ENCODE results near the gene HOXD13.

HOXD13 gene

GRCh38 chr2:176117162-176117822 lies 24.8 kb downstream of the HOXD13 start:
- Histone ChIP-seq H3K4me3 (ENCODE audit: low read length in 2 of 2) (no peak overlapping the region), H3K36me3 (ENCODE audit: control insufficient read depth in 2 of 2, insufficient read depth in 2 of 2, low read length in 2 of 2) (no peaks in the 10 kb centered on the region), H3K9me3 (ENCODE audit: control insufficient read depth in 2 of 2, low read length in 2 of 2) (peaks cover 2 to 4% of the 10 kb centered on the region in 2 donors), H3K27me3 (ENCODE audit: control insufficient read depth in 1 of 2, insufficient read depth in 2 of 2, low read length in 2 of 2) (peaks cover 84 to 97% of the 10 kb centered on the region in 2 donors), H3K9ac (ENCODE audit: low read length in 2 of 2) (no peak overlapping the region), H3K27ac (ENCODE audit: low read length) (no peak overlapping the region), H3K4me1 (ENCODE audit: control insufficient read depth, insufficient read depth, low read length) (peaks cover under 1% of the 10 kb centered on the region)

GRCh38 chr2:176117823-176118371 lies 25.4 kb downstream of the HOXD13 start:
- H3K9ac ChIP-seq (ENCODE audit: low read length in 2 of 2): no peak overlapping the region
- peaks cover 78 to 97% of the 10 kb centered on the region in 2 donors for H3K27me3 ChIP-seq (ENCODE audit: control insufficient read depth in 1 of 2, insufficient read depth in 2 of 2, low read length in 2 of 2)
- H3K9me3 ChIP-seq (ENCODE audit: control insufficient read depth in 2 of 2, low read length in 2 of 2): peaks cover 0 to 4% of the 10 kb centered on the region in 2 donors
- H3K36me3 ChIP-seq (ENCODE audit: control insufficient read depth in 2 of 2, insufficient read depth in 2 of 2, low read length in 2 of 2): no peaks in the 10 kb centered on the region
- peaks cover 6% of the 10 kb centered on the region for H3K4me1 ChIP-seq (ENCODE audit: control insufficient read depth, insufficient read depth, low read length)
- H3K4me3 ChIP-seq (ENCODE audit: low read length in 2 of 2): no peak overlapping the region
- no peak overlapping the region for H3K27ac ChIP-seq (ENCODE audit: low read length)

- Histone ChIP-seq H3K9me3 (ENCODE audit: control insufficient read depth in 2 of 2, low read length in 2 of 2) (peaks cover 0 to 4% of the 10 kb centered on the region in 2 donors), H3K27me3 (ENCODE audit: control insufficient read depth in 1 of 2, insufficient read depth in 2 of 2, low read length in 2 of 2) (peaks cover 76 to 98% of the 10 kb centered on the region in 2 donors), H3K4me3 (ENCODE audit: low read length in 2 of 2) (no peak overlapping the region), H3K27ac (ENCODE audit: low read length) (no peak overlapping the region), H3K4me1 (ENCODE audit: control insufficient read depth, insufficient read depth, low read length) (peaks cover 14% of the 10 kb centered on the region), H3K9ac (ENCODE audit: low read length in 2 of 2) (no peak overlapping the region), H3K36me3 (ENCODE audit: control insufficient read depth in 2 of 2, insufficient read depth in 2 of 2, low read length in 2 of 2) (no peaks in the 10 kb centered on the region)
Observed at GRCh38 chr2:176118601-176119339, 26.2 kb downstream of the HOXD13 start.

- no peaks in the 10 kb centered on the region for H3K36me3 ChIP-seq (ENCODE audit: control insufficient read depth in 2 of 2, insufficient read depth in 2 of 2, low read length in 2 of 2)
- no peak overlapping the region for H3K4me3 ChIP-seq (ENCODE audit: low read length in 2 of 2)
- H3K4me1 ChIP-seq (ENCODE audit: control insufficient read depth, insufficient read depth, low read length): peaks cover 14% of the 10 kb centered on the region
- peaks cover 78 to 98% of the 10 kb centered on the region in 2 donors for H3K27me3 ChIP-seq (ENCODE audit: control insufficient read depth in 1 of 2, insufficient read depth in 2 of 2, low read length in 2 of 2)
- no peak overlapping the region for H3K27ac ChIP-seq (ENCODE audit: low read length)
- no peak overlapping the region for H3K9ac ChIP-seq (ENCODE audit: low read length in 2 of 2)
- peaks cover 0 to 4% of the 10 kb centered on the region in 2 donors for H3K9me3 ChIP-seq (ENCODE audit: control insufficient read depth in 2 of 2, low read length in 2 of 2)
Observed at GRCh38 chr2:176120364-176121189, 28.1 kb downstream of the HOXD13 start.

GRCh38 chr2:176121190-176122051 lies 28.9 kb downstream of the HOXD13 start:
- Histone ChIP-seq H3K27ac (ENCODE audit: low read length) (no peak overlapping the region), H3K4me3 (ENCODE audit: low read length in 2 of 2) (peak overlapping the region in 1 of 2 donors; percentile 15), H3K27me3 (ENCODE audit: control insufficient read depth in 1 of 2, insufficient read depth in 2 of 2, low read length in 2 of 2) (peaks cover 78 to 97% of the 10 kb centered on the region in 2 donors), H3K36me3 (ENCODE audit: control insufficient read depth in 2 of 2, insufficient read depth in 2 of 2, low read length in 2 of 2) (no peaks in the 10 kb centered on the region), H3K9ac (ENCODE audit: low read length in 2 of 2) (no peak overlapping the region), H3K9me3 (ENCODE audit: control insufficient read depth in 2 of 2, low read length in 2 of 2) (peaks cover 0 to 4% of the 10 kb centered on the region in 2 donors), H3K4me1 (ENCODE audit: control insufficient read depth, insufficient read depth, low read length) (peaks cover 14% of the 10 kb centered on the region)

- Histone ChIP-seq H3K9ac (ENCODE audit: low read length in 2 of 2) (no peak overlapping the region), H3K4me3 (ENCODE audit: low read length in 2 of 2) (peak overlapping the region; percentile 21 to 67), H3K36me3 (ENCODE audit: control insufficient read depth in 2 of 2, insufficient read depth in 2 of 2, low read length in 2 of 2) (no peaks in the 10 kb centered on the region), H3K4me1 (ENCODE audit: control insufficient read depth, insufficient read depth, low read length) (peaks cover 14% of the 10 kb centered on the region), H3K27me3 (ENCODE audit: control insufficient read depth in 1 of 2, insufficient read depth in 2 of 2, low read length in 2 of 2) (peaks cover 75 to 95% of the 10 kb centered on the region in 2 donors), H3K9me3 (ENCODE audit: control insufficient read depth in 2 of 2, low read length in 2 of 2) (peaks cover 0 to 4% of the 10 kb centered on the region in 2 donors), H3K27ac (ENCODE audit: low read length) (no peak overlapping the region)
Observed at GRCh38 chr2:176122052-176122682, 29.6 kb downstream of the HOXD13 start.

- H3K27me3 ChIP-seq (ENCODE audit: control insufficient read depth in 1 of 2, insufficient read depth in 2 of 2, low read length in 2 of 2): peaks cover 71 to 95% of the 10 kb centered on the region in 2 donors
- peaks cover 14% of the 10 kb centered on the region for H3K4me1 ChIP-seq (ENCODE audit: control insufficient read depth, insufficient read depth, low read length)
- no peak within 1 kb of the TSS for H3K27ac ChIP-seq (ENCODE audit: low read length)
- no peak within 1 kb of the TSS for H3K9ac ChIP-seq (ENCODE audit: low read length in 2 of 2)
- H3K9me3 ChIP-seq (ENCODE audit: control insufficient read depth in 2 of 2, low read length in 2 of 2): peaks cover 0 to 4% of the 10 kb centered on the region in 2 donors
- peak within 1 kb of the TSS; percentile 21 to 67 for H3K4me3 ChIP-seq (ENCODE audit: low read length in 2 of 2)
- H3K36me3 ChIP-seq (ENCODE audit: control insufficient read depth in 2 of 2, insufficient read depth in 2 of 2, low read length in 2 of 2): no peaks in the 10 kb centered on the region
Observed at GRCh38 chr2:176122683-176123410, 30.3 kb downstream of the HOXD13 start, which contains the start of gene HOXD9. TSS of gene HOXD9 (plus strand) at chr2:176122719. CDS start at chr2:176122769, 50 bp downstream.

- Histone ChIP-seq H3K27ac (ENCODE audit: low read length) (no peak overlapping the region), H3K9ac (ENCODE audit: low read length in 2 of 2) (no peak overlapping the region), H3K4me3 (ENCODE audit: low read length in 2 of 2) (peak overlapping the region; percentile 10 to 67), H3K9me3 (ENCODE audit: control insufficient read depth in 2 of 2, low read length in 2 of 2) (peaks cover 0 to 4% of the 10 kb centered on the region in 2 donors), H3K27me3 (ENCODE audit: control insufficient read depth in 1 of 2, insufficient read depth in 2 of 2, low read length in 2 of 2) (peaks cover 71 to 95% of the 10 kb centered on the region in 2 donors), H3K36me3 (ENCODE audit: control insufficient read depth in 2 of 2, insufficient read depth in 2 of 2, low read length in 2 of 2) (no peaks in the 10 kb centered on the region), H3K4me1 (ENCODE audit: control insufficient read depth, insufficient read depth, low read length) (peaks cover 14% of the 10 kb centered on the region)
Observed at GRCh38 chr2:176123411-176124109, 31.0 kb downstream of the HOXD13 start.

All from stomach smooth muscle (tissue), 2 donors.